ENCODE measurements around the gene TPK1.
"Not testable (repeated sequence)": the region's sequence is repeated elsewhere in the genome, so short reads cannot be mapped to it uniquely, and the experiment has no call there.

Gene TPK1

GRCh38 chr7:144775749-144776148, 60.1 kb downstream of the TPK1 start:
- DNase-seq = no peak

DNA sequence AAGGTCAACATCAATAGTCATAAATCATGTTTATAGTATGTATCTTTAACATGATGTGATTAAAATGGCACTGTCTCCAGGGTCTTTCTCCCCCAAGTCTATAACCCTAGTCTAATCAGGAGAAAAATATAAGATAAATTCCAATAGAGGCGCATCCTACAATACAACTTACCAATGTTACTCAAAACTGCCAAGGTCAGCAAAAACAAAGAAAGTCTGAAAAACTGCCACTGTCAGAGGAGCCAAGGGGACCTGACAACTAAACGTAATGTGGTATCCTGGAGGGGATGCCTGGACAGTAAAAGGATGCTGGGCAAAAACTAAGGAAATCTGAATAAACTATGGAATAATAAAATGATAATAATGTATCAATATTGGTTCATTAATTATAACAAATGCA, 63.9 kb downstream of the TPK1 start:
- no peak for DNase-seq

GRCh38 chr7:144771174-144771573, 64.7 kb downstream of the TPK1 start:
- no peak for DNase-seq

DNA sequence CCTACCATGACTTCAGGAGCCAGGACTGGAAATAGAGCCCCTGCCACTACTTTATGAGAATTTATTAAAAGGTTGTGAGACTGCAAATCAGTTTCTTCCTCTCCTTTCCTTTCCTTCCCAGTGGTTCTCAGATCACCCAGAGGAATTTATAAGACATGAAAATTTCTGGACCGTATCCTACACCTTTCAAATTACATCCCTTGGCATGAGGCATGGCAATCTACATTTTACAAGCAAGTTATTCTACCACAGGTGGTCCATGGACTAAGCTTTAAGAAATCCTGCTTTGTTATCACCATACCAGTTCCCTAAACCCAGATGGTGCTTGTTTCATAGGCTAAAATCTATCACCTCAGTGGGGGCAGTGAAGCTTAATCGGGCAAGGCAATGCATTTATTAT, 66.5 kb downstream of the TPK1 start:
- no peak for DNase-seq

GRCh38 chr7:144768633-144769032, 67.2 kb downstream of the TPK1 start:
- DNase-seq = no peak

- DNase-seq = no peak
Measured at GRCh38 chr7:144763291-144763690, 72.6 kb downstream of the TPK1 start.

- no peak for DNase-seq
Measured at GRCh38 chr7:144762853-144763252, 73.0 kb downstream of the TPK1 start.

- DNase-seq = no peak
Measured at GRCh38 chr7:144761493-144761892, 74.4 kb downstream of the TPK1 start.

- DNase-seq = no peak
Measured at GRCh38 chr7:144759653-144760052, 76.2 kb downstream of the TPK1 start.

DNA sequence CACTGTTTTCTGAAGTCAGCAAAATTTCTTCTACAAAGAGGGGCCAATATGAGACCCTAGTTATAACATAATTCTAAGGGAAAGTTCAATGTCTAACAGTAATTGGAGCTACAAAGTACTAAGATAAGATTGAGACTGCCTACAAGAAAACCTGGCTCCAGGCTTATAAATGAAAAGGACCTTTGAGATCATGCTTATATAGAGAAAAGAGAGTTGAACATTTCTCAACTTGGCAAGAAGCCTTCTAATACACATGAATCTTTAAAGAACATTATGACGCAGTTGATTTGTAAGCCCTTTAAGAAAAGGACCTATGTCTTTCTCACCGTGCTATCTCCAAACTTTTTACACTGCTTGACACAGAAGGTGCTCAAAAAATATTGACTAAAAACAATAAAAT, 87.9 kb downstream of the TPK1 start:
- DNase-seq = no peak

GRCh38 chr7:144738708-144739314, 97.0 kb downstream of the TPK1 start:
- DNase-seq = no peak

DNA sequence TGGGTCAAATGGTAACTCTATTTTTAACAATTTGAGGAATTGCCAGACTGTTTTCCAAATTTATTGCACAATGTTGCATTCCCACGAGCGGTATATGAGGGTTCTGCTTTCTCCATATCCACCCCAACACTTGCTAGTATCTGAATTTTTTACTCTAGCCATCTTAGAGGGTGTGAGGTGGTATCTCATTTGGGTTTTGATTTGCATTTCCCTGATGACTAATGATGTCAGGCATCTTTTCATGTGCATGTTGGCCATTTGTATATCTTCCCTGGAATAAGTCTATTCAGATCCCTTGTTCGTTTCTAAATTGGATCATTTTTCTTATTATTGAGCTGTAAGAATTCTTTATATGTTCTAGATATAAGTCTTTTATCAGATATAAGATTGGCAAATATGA, 97.7 kb downstream of the TPK1 start:
- DNase-seq = no peak

GRCh38 chr7:144736880-144737493, 98.9 kb downstream of the TPK1 start:
- no peak for DNase-seq

GRCh38 chr7:144735505-144736276, 100.2 kb downstream of the TPK1 start:
- no peak for DNase-seq

DNA sequence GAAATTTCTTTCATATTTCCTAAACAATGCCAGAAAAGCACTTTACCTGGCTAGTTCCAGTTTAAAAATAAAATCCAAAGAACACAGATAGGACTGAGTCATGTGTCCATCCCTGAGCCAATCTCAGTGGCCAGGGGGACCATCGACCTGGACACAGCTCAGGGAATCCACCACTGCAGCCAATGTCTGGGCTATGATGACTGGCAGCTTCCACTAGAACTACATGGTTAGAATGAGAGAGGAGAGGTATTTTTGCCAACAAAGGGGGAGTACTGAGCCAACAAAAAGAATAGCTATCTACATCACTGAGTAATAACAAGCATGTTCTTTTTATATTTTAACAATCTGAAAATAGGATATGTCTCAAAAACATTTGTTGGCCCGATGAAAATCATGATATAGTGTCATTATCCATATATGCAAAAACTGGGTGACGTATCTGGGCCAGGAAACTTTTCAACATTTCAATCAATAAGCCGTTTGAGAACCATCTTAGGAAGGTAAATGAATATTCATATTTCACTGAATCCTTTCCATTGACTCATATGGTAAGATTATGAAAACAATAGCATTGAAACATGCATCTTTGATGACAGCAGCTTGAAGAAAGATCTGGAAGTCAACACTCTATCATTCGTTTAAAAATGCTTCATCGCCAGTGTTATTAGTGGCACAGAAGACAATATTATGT, 104.0 kb downstream of the TPK1 start:
- no peak for DNase-seq

DNA sequence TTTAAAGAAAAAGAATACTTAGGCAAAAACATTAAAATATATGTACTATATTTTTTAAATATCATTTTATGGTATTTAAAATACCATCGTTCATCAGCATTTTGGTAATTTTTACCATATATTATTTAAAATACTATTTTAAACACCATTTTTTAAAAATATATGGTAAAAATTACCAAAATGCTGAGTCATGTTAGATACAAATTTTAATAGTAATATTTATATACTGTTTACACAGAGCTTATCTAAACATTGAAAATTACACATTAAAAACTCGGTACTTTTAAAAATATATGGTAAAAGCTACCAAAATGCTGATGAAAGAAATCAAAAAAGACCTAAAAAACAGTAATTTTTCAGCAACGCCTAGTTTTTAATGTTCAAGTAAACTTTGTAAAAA, 105.6 kb downstream of the TPK1 start:
- DNase-seq = no peak

DNA sequence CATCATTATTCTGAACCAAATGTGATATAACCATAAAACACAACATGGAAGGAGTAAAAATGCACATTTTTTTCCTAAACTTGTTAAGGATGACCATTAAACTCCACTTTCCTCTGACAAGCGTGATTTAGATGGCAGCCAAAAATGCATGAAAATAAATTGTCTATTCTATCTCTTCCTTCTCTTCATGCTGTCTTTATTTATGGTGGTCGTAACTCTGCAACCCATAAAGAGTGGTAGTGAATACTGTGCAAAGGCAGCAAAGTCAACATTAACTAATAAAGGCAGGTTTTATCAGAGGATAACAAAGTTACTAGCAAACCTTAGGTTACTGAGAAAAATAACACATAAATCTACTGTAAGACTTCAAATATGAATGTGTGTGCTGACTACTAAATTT, 106.6 kb downstream of the TPK1 start:
- DNase-seq = no peak

GRCh38 chr7:144728551-144728950, 107.3 kb downstream of the TPK1 start:
- DNase-seq = no peak

GRCh38 chr7:144726840-144727239, 109.0 kb downstream of the TPK1 start:
- not testable (repeated sequence) for DNase-seq

DNA sequence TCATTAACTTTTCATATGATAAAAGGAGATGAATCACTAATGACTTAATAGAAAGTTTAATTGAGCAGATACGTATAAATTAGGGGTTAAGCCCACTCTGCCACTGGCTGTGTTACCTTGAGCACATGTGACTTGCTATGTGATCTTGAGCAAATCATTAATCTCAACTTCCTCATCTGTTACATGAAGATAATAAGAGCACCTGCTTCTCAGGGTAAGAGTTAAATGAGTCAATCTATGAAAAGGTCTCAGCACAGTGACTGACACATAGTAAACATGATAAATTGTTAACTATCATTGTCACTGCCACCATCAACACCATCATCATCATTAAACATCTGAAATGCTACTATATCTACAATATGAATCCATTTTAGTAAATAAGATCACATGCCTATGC, 110.8 kb downstream of the TPK1 start:
- no peak for DNase-seq

DNA sequence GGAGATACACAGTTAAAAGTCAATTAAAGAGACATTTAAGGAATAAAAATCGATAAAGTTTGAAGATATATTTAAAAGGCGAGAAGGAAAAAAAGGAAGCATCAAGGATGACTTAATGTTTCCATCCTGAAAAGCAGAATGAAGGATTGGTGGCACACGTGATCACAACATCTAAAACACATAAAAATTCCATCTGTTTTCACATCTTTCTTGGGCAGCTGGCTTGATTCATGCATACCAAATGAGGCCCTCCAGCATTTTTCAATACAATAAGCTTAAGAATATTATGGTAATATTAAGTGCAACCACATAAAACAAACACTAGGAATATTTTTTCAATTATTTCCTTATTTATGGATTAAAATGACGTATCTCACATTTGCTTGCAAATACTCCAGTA, 112.6 kb downstream of the TPK1 start:
- no peak for DNase-seq

GRCh38 chr7:144720710-144721109, 115.1 kb downstream of the TPK1 start:
- DNase-seq = no peak

DNA sequence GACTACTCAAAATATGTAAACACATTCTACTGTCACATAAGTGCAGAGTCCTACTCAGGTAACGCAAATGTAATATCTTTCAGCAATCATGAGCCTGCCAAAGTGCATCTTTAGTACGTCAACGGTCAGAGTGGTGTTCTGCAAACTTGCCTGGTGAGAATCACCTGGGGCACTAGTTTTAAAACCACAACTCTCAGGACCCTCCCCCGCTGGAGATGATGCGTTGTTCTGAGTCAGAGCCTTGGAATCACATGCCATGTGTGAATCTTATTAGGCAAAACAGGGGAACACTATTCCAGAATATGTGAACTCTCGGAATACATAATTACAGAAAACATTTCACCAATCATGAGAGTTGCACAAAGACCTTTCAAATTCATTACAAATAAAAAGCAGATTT, 115.7 kb downstream of the TPK1 start:
- no peak for DNase-seq

- DNase-seq = no peak
Measured at GRCh38 chr7:144717720-144718119, 118.1 kb downstream of the TPK1 start.
